Naive thymus-derived CD4-positive, alpha-beta T cell (primary cell): ENCODE measurements around the gene OXTR. TPM values are rescaled to one million over a fixed set of nuclear protein-coding genes. Genes with fewer than 3 reads are reported as not detected.

Experiments used
- ATAC-seq: fragments of 150-1000 bp; cut with Tn5 transposase; 2 replicates; pipeline ENCODE4 v1.10.0; 2021; ENCODE audit warnings: mild to moderate bottlenecking, moderate library complexity
- CTCF ChIA-PET: fragments of 350-600 bp; sonication (Branson Sonifier 250); formaldehyde crosslinking; loops from one replicate; lab custom pipeline; 2021; ENCODE audit warnings: antibody characterized with exemption; lab: Charles Lee
- POLR2A ChIA-PET: fragments of 350-600 bp; sonication (Branson Sonifier 250); formaldehyde crosslinking; loops from one replicate; lab custom pipeline; 2021; ENCODE audit warnings: antibody characterized with exemption, inconsistent platforms; lab: Charles Lee
- DNase-seq, 9 donors: peaks; one replicate each; pipeline versions ENCODE4 v3.0.0 to v3.0.0-alpha.2; 2020 to 2022; ENCODE audit warnings: mixed read lengths in 1 of 9
- H3K27ac ChIP-seq: one replicate; pipeline ENCODE4 v1.7.0; 2013; ENCODE audit warnings: mild to moderate bottlenecking, low read depth, low read length, moderate library complexity
- H3K27me3 ChIP-seq, 2 donors: one replicate each; pipeline ENCODE4 v1.7.0; 2013; ENCODE audit warnings: low read length in 2 of 2, mild to moderate bottlenecking in 2 of 2, moderate library complexity in 2 of 2; ENCODE audit not compliant: control insufficient read depth in 2 of 2, insufficient read depth in 2 of 2
- H3K36me3 ChIP-seq, 3 experiments: 1 replicate in 2 of 3; 2 replicates in 1 of 3; pipeline ENCODE4 v1.7.0; 2013; ENCODE audit warnings: low read length in 3 of 3, mild to moderate bottlenecking in 3 of 3, moderate library complexity in 1 of 3; ENCODE audit not compliant: insufficient read depth in 3 of 3, control insufficient read depth in 2 of 3
- H3K4me1 ChIP-seq, 2 donors: one replicate each; pipeline ENCODE4 v1.7.0; 2013; ENCODE audit warnings: low read length in 2 of 2, mild to moderate bottlenecking in 2 of 2, moderate library complexity in 1 of 2; ENCODE audit not compliant: control insufficient read depth in 2 of 2, insufficient read depth in 2 of 2
- H3K4me3 ChIP-seq: 2 replicates; pipeline ENCODE4 v1.7.0; 2013; ENCODE audit warnings: mild to moderate bottlenecking, low read length
- H3K9me3 ChIP-seq, 3 experiments: 1 replicate in 2 of 3; 2 replicates in 1 of 3; pipeline ENCODE4 v1.7.0; 2013; ENCODE audit warnings: low read length in 3 of 3; ENCODE audit not compliant: control insufficient read depth in 2 of 3
- H3K27ac Mint-ChIP-seq, 9 donors: one replicate each; pipeline ENCODE4 v1.8.0; 2020 to 2022; ENCODE audit warnings: mixed read lengths in 9 of 9, mild to moderate bottlenecking in 8 of 9, moderate library complexity in 5 of 9, inconsistent platforms in 2 of 9
- H3K27me3 Mint-ChIP-seq, 5 donors: one replicate each; pipeline ENCODE4 v1.8.0; 2021 to 2022; ENCODE audit warnings: mixed read lengths in 5 of 5, mild to moderate bottlenecking in 1 of 5
- H3K36me3 Mint-ChIP-seq, 5 donors: one replicate each; pipeline ENCODE4 v1.8.0; 2020 to 2022; ENCODE audit warnings: mixed read lengths in 5 of 5, mild to moderate bottlenecking in 3 of 5, inconsistent platforms in 1 of 5
- H3K4me1 Mint-ChIP-seq, 7 donors: one replicate each; pipeline ENCODE4 v1.8.0; 2020 to 2022; ENCODE audit warnings: mixed read lengths in 7 of 7, mild to moderate bottlenecking in 3 of 7, inconsistent platforms in 1 of 7
- H3K4me3 Mint-ChIP-seq, 10 donors: one replicate each; pipeline ENCODE4 v1.8.0; 2020 to 2022; ENCODE audit warnings: mild to moderate bottlenecking in 10 of 10, mixed read lengths in 10 of 10, moderate library complexity in 6 of 10, inconsistent platforms in 2 of 10
- H3K9me3 Mint-ChIP-seq, 11 donors: one replicate each; pipeline ENCODE4 v1.8.0; 2020 to 2022; ENCODE audit warnings: mixed read lengths in 11 of 11, mild to moderate bottlenecking in 4 of 11, inconsistent platforms in 1 of 11, moderate library complexity in 1 of 11
- intact Hi-C, 2 donors: fragments of 100-400 bp; cut with micrococcal nuclease; formaldehyde crosslinking; loops; one replicate each; pipeline ENCODE4 v1.15.1; 2023
- polyA plus RNA-seq, 2 donors: library from polyadenylated mRNA; unstranded; fragments of 300-500 nt; fragmentation: Illumina TruSeq; gene quantifications; one replicate each; pipeline ENCODE4 v1.2.3, GENCODE V29; 2021
- total RNA-seq, 6 experiments: library from RNA in 5 of 6; stranded (reverse) in 5 of 6; gene quantifications; 1 replicate in 5 of 6; 2 replicates in 1 of 6; pipeline ENCODE4 v1.2.3 and lab custom pipeline; 2021 to 2026

The OXTR gene
- total RNA-seq (1 to 10 TPM in 1 of 5 experiments, under 1 TPM in 4; 0.05 to 1.3 (median 0.22) TPM), polyA plus RNA-seq (not detected), total RNA-seq (lab: John Stamatoyannopoulos, UW) (0.54 reads per million)

GRCh38 chr3:8769088-8769822, at the start of gene OXTR:
Gene OXTR, minus strand, starts transcription at chr3:8769613. Its CDS starts 1,426 bp downstream, at chr3:8768187.
- DNase-seq (peak in 7 of 9 donors; percentile 14 to 76 (median 37)), ATAC-seq (peak; percentile 78)
- Mint-ChIP-seq H3K27me3 (peaks cover 27 to 47% (median 30%) of the 10 kb centered on the region in 5 donors), H3K4me1 (peaks cover 9 to 19% (median 15%) of the 10 kb centered on the region in 7 donors), H3K9me3 (no peaks in the 10 kb centered on the region), H3K4me3 (peak within 1 kb of the TSS in 9 of 10 donors; percentile 19 to 71 (median 60)), H3K36me3 (no peaks in the 10 kb centered on the region), H3K27ac (peak within 1 kb of the TSS in 1 of 9 donors; percentile 19)
- Histone ChIP-seq H3K27me3 (peaks cover 0 to 8% of the 10 kb centered on the region in 2 donors), H3K4me1 (peaks cover 0 to 6% of the 10 kb centered on the region in 2 donors), H3K27ac (no peak within 1 kb of the TSS), H3K4me3 (no peak within 1 kb of the TSS), H3K36me3 (no peaks in the 10 kb centered on the region), H3K9me3 (no peaks in the 10 kb centered on the region)
- intact Hi-C loops: loop anchor here in 1 of 2 donors (5.0 kb wide), 1 partner anchor 533 kb away; no protein-coding TSS in a partner anchor
- POLR2A ChIA-PET: no interaction called here
- CTCF ChIA-PET: interaction anchor here (0.8 to 1.1 kb wide), 2 partner anchors 18 to 26 kb away, joined by 3 to 4 read pairs; no protein-coding TSS in a partner anchor

GRCh38 chr3:8817486-8817885, 48.1 kb upstream of the OXTR start:
- intact Hi-C loops: no loop called here
- peaks cover 0 to 1% (median 0%) of the 10 kb centered on the region in 7 donors for H3K4me1 Mint-ChIP-seq
- H3K36me3 ChIP-seq: no peaks in the 10 kb centered on the region
- no peak overlapping the region for H3K4me3 ChIP-seq
- H3K36me3 Mint-ChIP-seq: peaks cover 0 to 16% (median 9%) of the 10 kb centered on the region in 5 donors
- CTCF ChIA-PET: no interaction called here
- ATAC-seq: no peak
- no peaks in the 10 kb centered on the region for H3K27me3 ChIP-seq
- peaks cover 0 to 20% (median 0%) of the 10 kb centered on the region in 3 experiments for H3K9me3 ChIP-seq
- H3K9me3 Mint-ChIP-seq: peaks cover 10 to 44% (median 27%) of the 10 kb centered on the region in 11 donors
- H3K4me1 ChIP-seq: no peaks in the 10 kb centered on the region
- no peak overlapping the region for H3K27ac Mint-ChIP-seq
- H3K4me3 Mint-ChIP-seq: no peak overlapping the region
- no peak overlapping the region for H3K27ac ChIP-seq
- DNase-seq: no peak
- POLR2A ChIA-PET: no interaction called here
- H3K27me3 Mint-ChIP-seq: peaks cover 0 to 3% (median 0%) of the 10 kb centered on the region in 5 donors

GRCh38 chr3:8816106-8816505, 46.7 kb upstream of the OXTR start:
- no peak overlapping the region for H3K27ac ChIP-seq
- Mint-ChIP-seq H3K27ac (no peak overlapping the region), H3K36me3 (peaks cover 0 to 10% (median 6%) of the 10 kb centered on the region in 5 donors), H3K4me1 (peaks cover 0 to 1% (median 0%) of the 10 kb centered on the region in 7 donors), H3K27me3 (no peaks in the 10 kb centered on the region), H3K4me3 (no peak overlapping the region), H3K9me3 (peaks cover 5 to 38% (median 21%) of the 10 kb centered on the region in 11 donors)
- H3K9me3 ChIP-seq: peaks cover 0 to 20% (median 0%) of the 10 kb centered on the region in 3 experiments
- H3K36me3 ChIP-seq: no peaks in the 10 kb centered on the region
- H3K27me3 ChIP-seq: no peaks in the 10 kb centered on the region
- intact Hi-C loops: no loop called here
- DNase-seq (no peak), ATAC-seq (no peak)
- ChIA-PET POLR2A (no interaction called here), CTCF (no interaction called here)
- H3K4me1 ChIP-seq: no peaks in the 10 kb centered on the region
- H3K4me3 ChIP-seq: no peak overlapping the region

GRCh38 chr3:8813411-8813810, 44.0 kb upstream of the OXTR start:
- no peak overlapping the region for H3K4me3 Mint-ChIP-seq
- H3K27me3 Mint-ChIP-seq: no peaks in the 10 kb centered on the region
- peaks cover 0 to 2% (median 0%) of the 10 kb centered on the region in 3 experiments for H3K9me3 ChIP-seq

GRCh38 chr3:8810561-8810960, 41.1 kb upstream of the OXTR start:
- no peaks in the 10 kb centered on the region for H3K36me3 ChIP-seq
- H3K27me3 Mint-ChIP-seq: no peaks in the 10 kb centered on the region
- no peak overlapping the region for H3K4me3 ChIP-seq
- no peaks in the 10 kb centered on the region for H3K4me1 Mint-ChIP-seq
- DNase-seq (no peak), ATAC-seq (no peak)
- intact Hi-C loops: no loop called here
- no peak overlapping the region for H3K4me3 Mint-ChIP-seq
- H3K27me3 ChIP-seq: no peaks in the 10 kb centered on the region
- H3K9me3 Mint-ChIP-seq: peaks cover 0 to 4% (median 0%) of the 10 kb centered on the region in 11 donors
- ChIA-PET POLR2A (no interaction called here), CTCF (no interaction called here)
- H3K36me3 Mint-ChIP-seq: peaks cover 0 to 3% (median 0%) of the 10 kb centered on the region in 5 donors
- H3K9me3 ChIP-seq: no peaks in the 10 kb centered on the region
- no peak overlapping the region for H3K27ac Mint-ChIP-seq
- H3K27ac ChIP-seq: no peak overlapping the region
- H3K4me1 ChIP-seq: no peaks in the 10 kb centered on the region

More at GRCh38 chr3:8813411-8813810, 44.0 kb upstream of the OXTR start:
- Mint-ChIP-seq H3K9me3 (peaks cover 0 to 16% (median 11%) of the 10 kb centered on the region in 11 donors), H3K4me1 (no peaks in the 10 kb centered on the region), H3K36me3 (peaks cover 0 to 4% (median 0%) of the 10 kb centered on the region in 5 donors), H3K27ac (no peak overlapping the region)
- intact Hi-C loops: no loop called here
- Histone ChIP-seq H3K4me1 (no peaks in the 10 kb centered on the region), H3K36me3 (no peaks in the 10 kb centered on the region), H3K27ac (no peak overlapping the region), H3K27me3 (no peaks in the 10 kb centered on the region), H3K4me3 (no peak overlapping the region)
- DNase-seq (no peak), ATAC-seq (no peak)
- ChIA-PET POLR2A (no interaction called here), CTCF (no interaction called here)

GRCh38 chr3:8805774-8806173, 36.4 kb upstream of the OXTR start:
- Mint-ChIP-seq H3K4me3 (no peak overlapping the region), H3K27me3 (peaks cover 0 to 3% (median 0%) of the 10 kb centered on the region in 5 donors), H3K9me3 (peaks cover 0 to 19% (median under 1%) of the 10 kb centered on the region in 11 donors), H3K27ac (no peak overlapping the region), H3K4me1 (no peaks in the 10 kb centered on the region), H3K36me3 (peaks cover 0 to 3% (median 0%) of the 10 kb centered on the region in 5 donors)
- no peaks in the 10 kb centered on the region for H3K9me3 ChIP-seq
- no peak overlapping the region for H3K4me3 ChIP-seq
- no peaks in the 10 kb centered on the region for H3K4me1 ChIP-seq
- CTCF ChIA-PET: no interaction called here
- no peak overlapping the region for H3K27ac ChIP-seq
- no peaks in the 10 kb centered on the region for H3K27me3 ChIP-seq
- POLR2A ChIA-PET: no interaction called here
- H3K36me3 ChIP-seq: no peaks in the 10 kb centered on the region
- no peak for ATAC-seq
- intact Hi-C loops: no loop called here
- DNase-seq: no peak
